Measurements from ENCODE around the gene PKD1.

PKD1 gene

DNA sequence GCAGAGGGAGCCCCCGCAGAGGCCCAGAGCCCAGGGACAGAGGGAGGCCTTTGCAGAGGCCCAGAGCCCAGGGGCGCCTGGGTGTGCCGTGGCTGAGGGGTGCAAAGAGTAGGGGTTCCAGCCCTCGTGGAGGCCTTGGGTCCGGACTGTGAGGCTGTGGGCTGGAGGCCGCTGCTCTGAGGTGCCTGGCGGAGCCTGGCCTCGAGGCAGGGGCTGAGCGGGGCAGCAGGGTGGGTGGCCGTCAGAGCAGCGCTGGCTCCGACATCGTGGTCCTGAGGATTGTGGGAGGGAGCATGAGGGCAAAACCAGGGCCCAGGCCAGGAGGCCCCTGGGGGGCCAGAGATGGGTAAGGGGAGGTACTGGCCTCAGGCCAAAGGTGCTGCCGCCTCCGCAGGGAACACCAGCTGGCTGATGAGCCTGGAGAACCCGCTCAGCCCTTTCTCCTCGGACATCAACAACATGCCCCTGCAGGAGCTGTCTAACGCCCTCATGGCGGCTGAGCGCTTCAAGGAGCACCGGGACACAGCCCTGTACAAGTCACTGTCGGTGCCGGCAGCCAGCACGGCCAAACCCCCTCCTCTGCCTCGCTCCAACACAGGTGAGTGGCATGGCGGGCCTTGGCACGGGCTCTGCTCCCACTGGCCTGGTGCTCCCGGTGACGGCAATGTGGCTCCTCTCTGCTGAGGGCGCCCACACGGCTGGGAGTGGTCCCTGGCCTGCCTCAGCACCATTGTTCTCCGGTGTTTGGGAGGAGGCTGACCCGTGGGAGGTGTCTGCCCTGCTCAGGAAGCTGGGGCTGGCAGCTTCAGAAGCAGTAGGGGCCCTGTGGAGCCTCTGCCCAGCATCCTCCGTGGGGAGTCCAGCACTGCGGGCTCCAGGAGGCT, 54.3 kb downstream of the PKD1 start:
- Histone ChIP-seq H3K36me3 (ENCODE audit: insufficient read depth, low read depth, low read length) (peaks cover 24% of the 10 kb centered on the region), H3K4me3 (ENCODE audit: low read length) (no peak overlapping the region), H3K9ac (ENCODE audit: low read depth, low read length) (no peak overlapping the region), H3K4me1 (ENCODE audit: insufficient read depth, low read length) (no peaks in the 10 kb centered on the region), H3K9me3 (ENCODE audit: insufficient read depth, low read depth, low read length) (no peaks in the 10 kb centered on the region), H3K27me3 (ENCODE audit: insufficient read depth, low read length) (no peaks in the 10 kb centered on the region), H3K27ac (ENCODE audit: low read length) (no peak overlapping the region)

DNA sequence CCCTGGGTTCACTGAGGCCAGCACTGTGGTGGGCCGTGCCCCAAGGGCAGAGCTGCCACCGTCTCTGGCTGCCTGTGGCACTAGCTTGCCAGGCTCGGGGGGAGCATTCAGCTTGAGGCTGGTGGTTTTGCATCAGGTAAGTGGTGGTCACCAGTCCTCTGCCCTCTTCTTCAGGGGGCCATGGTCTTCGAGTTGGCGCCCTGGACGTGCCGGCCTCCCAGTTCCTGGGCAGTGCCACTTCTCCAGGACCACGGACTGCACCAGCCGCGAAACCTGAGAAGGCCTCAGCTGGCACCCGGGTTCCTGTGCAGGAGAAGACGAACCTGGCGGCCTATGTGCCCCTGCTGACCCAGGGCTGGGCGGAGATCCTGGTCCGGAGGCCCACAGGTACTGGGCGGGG, 55.7 kb downstream of the PKD1 start:
- Histone ChIP-seq H3K4me1 (ENCODE audit: insufficient read depth, low read length) (no peaks in the 10 kb centered on the region), H3K27ac (ENCODE audit: low read length) (no peak overlapping the region), H3K36me3 (ENCODE audit: insufficient read depth, low read depth, low read length) (peaks cover 24% of the 10 kb centered on the region; the same call in 1 of the 2 replicates), H3K27me3 (ENCODE audit: insufficient read depth, low read length) (no peaks in the 10 kb centered on the region), H3K9me3 (ENCODE audit: insufficient read depth, low read depth, low read length) (no peaks in the 10 kb centered on the region), H3K4me3 (ENCODE audit: low read length) (no peak overlapping the region), H3K9ac (ENCODE audit: low read depth, low read length) (no peak overlapping the region)

DNA sequence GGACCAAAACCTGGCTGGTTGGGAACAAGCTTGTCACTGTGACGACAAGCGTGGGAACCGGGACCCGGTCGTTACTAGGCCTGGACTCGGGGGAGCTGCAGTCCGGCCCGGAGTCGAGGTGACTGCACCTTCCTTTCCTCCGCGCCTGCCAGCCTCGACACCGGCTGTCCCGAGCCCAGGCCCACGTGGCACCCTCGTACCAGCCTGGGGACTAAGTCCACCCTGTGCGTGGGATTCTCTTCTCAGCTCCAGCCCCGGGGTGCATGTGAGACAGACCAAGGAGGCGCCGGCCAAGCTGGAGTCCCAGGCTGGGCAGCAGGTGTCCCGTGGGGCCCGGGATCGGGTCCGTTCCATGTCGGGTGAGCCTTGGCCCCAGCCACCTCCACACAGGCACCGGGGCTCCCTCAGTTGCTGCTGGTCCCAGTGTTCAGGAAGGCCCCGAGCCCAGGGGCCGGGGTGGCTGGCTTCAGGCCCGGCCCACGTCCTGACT, 56.3 kb downstream of the PKD1 start:
- Histone ChIP-seq H3K36me3 (ENCODE audit: insufficient read depth, low read depth, low read length) (peaks cover 24% of the 10 kb centered on the region; the same call in 1 of the 2 replicates), H3K4me1 (ENCODE audit: insufficient read depth, low read length) (no peaks in the 10 kb centered on the region), H3K27ac (ENCODE audit: low read length) (no peak overlapping the region)

DNA sequence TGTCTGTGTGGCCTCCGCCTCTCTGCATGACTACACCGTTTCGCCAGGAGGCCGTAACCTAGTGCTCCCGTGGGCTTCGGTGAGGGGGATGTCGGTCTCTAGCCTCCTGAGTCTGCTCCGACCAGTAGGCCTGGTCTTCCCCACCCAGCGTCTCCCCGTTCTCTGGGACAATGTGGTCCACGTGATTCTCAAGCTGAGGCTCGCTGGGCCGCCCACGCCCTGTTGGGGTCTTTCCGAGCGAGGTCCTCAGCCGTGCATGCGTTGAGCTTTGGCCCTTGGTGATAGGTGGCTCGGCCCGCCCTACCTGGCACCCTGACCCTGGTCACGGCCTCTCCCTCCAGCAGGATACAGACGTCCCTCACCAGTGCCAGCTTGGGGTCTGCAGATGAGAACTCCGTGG, 57.0 kb downstream of the PKD1 start:
- Histone ChIP-seq H3K4me3 (ENCODE audit: low read length) (no peak overlapping the region), H3K9ac (ENCODE audit: low read depth, low read length) (no peak overlapping the region), H3K27ac (ENCODE audit: low read length) (no peak overlapping the region), H3K4me1 (ENCODE audit: insufficient read depth, low read length) (no peaks in the 10 kb centered on the region), H3K27me3 (ENCODE audit: insufficient read depth, low read length) (no peaks in the 10 kb centered on the region), H3K9me3 (ENCODE audit: insufficient read depth, low read depth, low read length) (no peaks in the 10 kb centered on the region), H3K36me3 (ENCODE audit: insufficient read depth, low read depth, low read length) (peaks cover 24% of the 10 kb centered on the region; the same call in 1 of the 2 replicates)

More for the DNA sequence above, 56.3 kb downstream of the PKD1 start:
- Histone ChIP-seq H3K4me3 (ENCODE audit: low read length) (no peak overlapping the region), H3K27me3 (ENCODE audit: insufficient read depth, low read length) (no peaks in the 10 kb centered on the region), H3K9ac (ENCODE audit: low read depth, low read length) (no peak overlapping the region), H3K9me3 (ENCODE audit: insufficient read depth, low read depth, low read length) (no peaks in the 10 kb centered on the region)

DNA sequence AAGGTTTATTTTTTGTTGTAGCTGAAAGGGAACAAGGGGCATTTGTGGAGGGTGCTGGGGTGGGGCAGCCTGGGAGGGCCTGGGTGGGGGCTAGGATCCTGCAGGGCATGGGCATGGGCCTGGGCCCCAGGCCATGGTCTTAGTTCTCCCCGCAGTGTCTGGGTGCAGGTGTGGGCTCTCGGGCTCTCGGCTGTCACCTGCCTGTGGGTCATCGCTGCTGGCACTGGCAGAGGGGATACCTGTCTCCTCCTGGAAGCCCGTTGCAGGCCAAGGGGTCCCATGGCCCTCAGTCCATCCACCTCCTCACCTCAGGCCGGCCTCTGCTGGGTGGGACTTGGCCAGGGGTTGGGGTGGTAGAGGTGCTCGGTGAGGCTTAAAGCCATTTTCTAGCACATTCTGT, 57.6 kb downstream of the PKD1 start:
- Histone ChIP-seq H3K36me3 (ENCODE audit: insufficient read depth, low read depth, low read length) (peaks cover 20% of the 10 kb centered on the region; the same call in 1 of the 2 replicates), H3K9me3 (ENCODE audit: insufficient read depth, low read depth, low read length) (no peaks in the 10 kb centered on the region), H3K4me1 (ENCODE audit: insufficient read depth, low read length) (no peaks in the 10 kb centered on the region), H3K9ac (ENCODE audit: low read depth, low read length) (no peak overlapping the region), H3K27me3 (ENCODE audit: insufficient read depth, low read length) (no peaks in the 10 kb centered on the region), H3K4me3 (ENCODE audit: low read length) (no peak overlapping the region), H3K27ac (ENCODE audit: low read length) (no peak overlapping the region)

DNA sequence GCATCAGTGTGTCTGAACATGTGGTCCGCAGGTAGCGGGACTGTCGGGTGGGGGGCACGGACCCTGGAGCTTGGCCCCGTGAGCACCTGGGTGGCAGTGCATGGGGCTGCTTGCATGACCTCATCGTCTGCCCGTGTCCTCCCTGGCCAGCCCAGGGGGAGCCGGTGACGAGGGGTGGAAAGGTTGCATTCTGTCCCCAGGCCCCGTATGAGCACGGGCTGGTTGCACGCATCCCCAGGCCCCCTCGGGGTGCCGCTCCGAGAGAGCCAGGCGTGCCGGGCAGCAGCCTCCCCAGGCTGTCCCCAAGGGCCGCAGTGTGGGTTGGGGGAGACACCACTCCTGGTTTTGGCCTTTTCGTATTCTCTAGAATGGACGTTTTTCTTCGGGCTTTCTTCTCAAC, 58.0 kb downstream of the PKD1 start:
- H3K36me3 ChIP-seq (ENCODE audit: insufficient read depth, low read depth, low read length): peaks cover 24% of the 10 kb centered on the region; the same call in 1 of the 2 replicates
- H3K9me3 ChIP-seq (ENCODE audit: insufficient read depth, low read depth, low read length): no peaks in the 10 kb centered on the region

DNA sequence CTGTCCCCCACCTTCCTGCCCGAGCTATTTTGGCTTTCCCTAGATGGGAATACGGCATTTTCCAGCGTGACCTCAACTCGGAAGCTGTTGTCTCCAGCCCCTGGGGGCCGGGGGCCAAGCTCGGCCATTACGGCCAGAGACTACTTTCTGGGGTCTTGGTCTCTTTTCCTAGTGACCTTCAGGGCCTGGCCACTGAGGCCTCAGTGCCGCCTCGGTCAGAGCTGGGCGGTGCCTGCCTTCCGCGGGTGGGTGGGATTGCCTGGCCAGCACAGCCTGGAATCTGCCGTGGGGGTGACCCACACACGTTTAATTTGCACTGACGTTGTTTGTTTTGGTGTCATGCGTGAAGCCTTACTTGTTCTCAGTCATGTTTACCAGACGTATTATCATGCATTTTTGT, 58.7 kb downstream of the PKD1 start:
- Histone ChIP-seq H3K4me1 (ENCODE audit: insufficient read depth, low read length) (no peaks in the 10 kb centered on the region), H3K4me3 (ENCODE audit: low read length) (no peak overlapping the region), H3K9ac (ENCODE audit: low read depth, low read length) (no peak overlapping the region), H3K27me3 (ENCODE audit: insufficient read depth, low read length) (no peaks in the 10 kb centered on the region), H3K36me3 (ENCODE audit: insufficient read depth, low read depth, low read length) (peaks cover 26% of the 10 kb centered on the region), H3K9me3 (ENCODE audit: insufficient read depth, low read depth, low read length) (no peaks in the 10 kb centered on the region), H3K27ac (ENCODE audit: low read length) (no peak overlapping the region)

More for the DNA sequence above, 58.0 kb downstream of the PKD1 start:
- Histone ChIP-seq H3K27ac (ENCODE audit: low read length) (no peak overlapping the region), H3K4me1 (ENCODE audit: insufficient read depth, low read length) (no peaks in the 10 kb centered on the region), H3K27me3 (ENCODE audit: insufficient read depth, low read length) (no peaks in the 10 kb centered on the region), H3K4me3 (ENCODE audit: low read length) (no peak overlapping the region), H3K9ac (ENCODE audit: low read depth, low read length) (no peak overlapping the region)

DNA sequence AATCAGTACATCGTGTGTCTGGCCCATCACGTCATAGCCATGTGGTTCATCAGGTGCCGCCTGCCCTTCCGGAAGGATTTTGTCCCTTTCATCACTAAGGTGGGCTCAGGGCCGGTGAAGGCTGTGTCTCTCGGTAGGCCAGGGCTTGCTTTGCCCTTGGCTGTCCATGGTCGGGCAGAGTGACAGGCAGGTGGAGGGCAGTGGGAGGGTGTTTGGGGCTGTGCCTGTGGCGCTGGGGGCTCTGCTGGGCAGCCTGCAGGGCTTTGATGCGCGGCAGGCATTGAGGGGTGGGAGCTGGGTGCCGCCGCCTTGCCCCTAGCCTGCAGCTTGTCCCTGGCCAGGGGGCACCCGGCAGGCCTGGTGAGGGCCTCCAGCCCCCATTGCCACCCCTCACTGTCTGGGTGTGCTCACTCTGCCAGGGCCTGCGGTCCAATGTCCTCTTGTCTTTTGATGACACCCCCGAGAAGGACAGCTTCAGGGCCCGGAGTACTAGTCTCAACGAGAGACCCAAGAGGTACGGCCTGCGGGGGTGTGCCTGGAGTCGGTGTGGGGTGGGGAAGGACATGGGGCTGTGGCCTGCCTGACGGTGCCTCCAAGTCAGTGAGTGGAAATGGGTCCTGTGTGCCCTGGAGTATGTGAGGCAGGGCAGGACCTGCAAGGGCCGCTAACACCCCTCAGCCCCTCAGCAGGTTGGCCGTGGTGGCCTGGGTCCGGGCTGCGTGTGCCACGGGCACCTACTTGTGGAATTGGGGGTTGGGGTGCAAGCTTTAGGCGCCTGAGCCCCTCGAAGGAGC, 59.4 kb downstream of the PKD1 start:
- H3K4me3 ChIP-seq (ENCODE audit: low read length): no peak overlapping the region
- H3K4me1 ChIP-seq (ENCODE audit: insufficient read depth, low read length): no peaks in the 10 kb centered on the region
- no peak overlapping the region for H3K27ac ChIP-seq (ENCODE audit: low read length)
- H3K9ac ChIP-seq (ENCODE audit: low read depth, low read length): no peak overlapping the region
- H3K9me3 ChIP-seq (ENCODE audit: insufficient read depth, low read depth, low read length): no peaks in the 10 kb centered on the region
- H3K27me3 ChIP-seq (ENCODE audit: insufficient read depth, low read length): no peaks in the 10 kb centered on the region
- H3K36me3 ChIP-seq (ENCODE audit: insufficient read depth, low read depth, low read length): peaks cover 23% of the 10 kb centered on the region

DNA sequence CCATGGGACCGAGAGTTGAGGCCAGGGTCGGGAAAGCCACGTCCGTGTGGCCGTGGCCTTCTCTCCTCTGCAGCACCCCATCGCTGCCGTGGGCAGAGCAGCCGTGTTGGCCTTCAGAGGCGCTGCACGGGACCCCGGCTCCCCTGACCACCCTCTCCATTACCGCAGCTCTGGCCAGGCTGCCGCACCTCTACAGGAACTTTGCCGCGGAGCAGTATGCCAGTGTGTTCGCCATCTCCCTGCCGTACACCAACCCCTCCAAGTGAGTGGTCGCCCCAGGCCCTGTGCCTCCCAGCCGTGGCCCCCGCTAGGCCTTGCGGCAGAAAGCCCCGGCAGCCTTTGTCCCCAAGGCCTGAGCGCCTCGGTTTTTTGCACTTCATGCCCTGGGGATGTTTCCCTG, 60.1 kb downstream of the PKD1 start:
- H3K9me3 ChIP-seq (ENCODE audit: insufficient read depth, low read depth, low read length): no peaks in the 10 kb centered on the region
- no peak overlapping the region for H3K27ac ChIP-seq (ENCODE audit: low read length)
- H3K9ac ChIP-seq (ENCODE audit: low read depth, low read length): no peak overlapping the region
- no peak overlapping the region for H3K4me3 ChIP-seq (ENCODE audit: low read length)
- no peaks in the 10 kb centered on the region for H3K4me1 ChIP-seq (ENCODE audit: insufficient read depth, low read length)
- no peaks in the 10 kb centered on the region for H3K27me3 ChIP-seq (ENCODE audit: insufficient read depth, low read length)
- H3K36me3 ChIP-seq (ENCODE audit: insufficient read depth, low read depth, low read length): peaks cover 22% of the 10 kb centered on the region; the same call in 1 of the 2 replicates

DNA sequence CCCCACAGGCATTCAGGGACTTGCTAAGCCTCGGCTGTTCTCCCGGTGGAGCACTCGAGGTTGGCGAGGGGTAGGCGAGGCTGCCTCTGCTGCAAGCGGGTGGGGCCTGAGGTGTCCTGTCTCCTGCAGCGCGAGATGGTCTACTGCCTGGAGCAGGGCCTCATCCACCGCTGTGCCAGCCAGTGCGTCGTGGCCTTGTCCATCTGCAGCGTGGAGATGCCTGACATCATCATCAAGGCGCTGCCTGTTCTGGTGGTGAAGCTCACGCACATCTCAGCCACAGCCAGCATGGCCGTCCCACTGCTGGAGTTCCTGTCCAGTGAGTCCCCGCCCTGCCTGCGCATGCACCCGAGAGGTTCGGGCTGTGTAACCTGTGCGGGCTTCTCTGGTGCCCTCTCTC, 61.6 kb downstream of the PKD1 start:
- Histone ChIP-seq H3K9ac (ENCODE audit: low read depth, low read length) (no peak overlapping the region), H3K36me3 (ENCODE audit: insufficient read depth, low read depth, low read length) (peaks cover 21% of the 10 kb centered on the region), H3K4me1 (ENCODE audit: insufficient read depth, low read length) (no peaks in the 10 kb centered on the region)

DNA sequence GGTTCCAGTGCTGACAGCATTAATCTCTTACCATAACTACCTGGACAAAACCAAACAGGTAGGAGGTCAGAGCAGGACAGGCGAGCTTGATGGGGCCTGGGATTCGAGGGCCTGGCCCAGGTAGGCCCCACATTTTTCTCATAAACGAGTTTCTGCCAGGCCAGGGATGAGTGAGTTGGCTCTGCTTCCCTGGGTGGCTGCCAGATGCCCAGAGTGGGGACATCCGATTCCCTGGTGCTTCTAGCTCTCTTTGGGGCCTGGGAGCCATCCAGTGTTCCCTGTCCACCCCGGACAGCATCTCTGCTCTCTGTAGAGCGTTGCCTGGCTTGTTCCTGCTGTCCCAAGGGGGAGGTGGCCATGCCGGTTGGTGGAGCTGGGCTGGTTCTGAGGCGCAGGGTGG, 62.8 kb downstream of the PKD1 start:
- no peaks in the 10 kb centered on the region for H3K4me1 ChIP-seq (ENCODE audit: insufficient read depth, low read length)
- no peak overlapping the region for H3K4me3 ChIP-seq (ENCODE audit: low read length)
- no peaks in the 10 kb centered on the region for H3K9me3 ChIP-seq (ENCODE audit: insufficient read depth, low read depth, low read length)
- no peak overlapping the region for H3K9ac ChIP-seq (ENCODE audit: low read depth, low read length)
- no peak overlapping the region for H3K27ac ChIP-seq (ENCODE audit: low read length)
- H3K27me3 ChIP-seq (ENCODE audit: insufficient read depth, low read length): no peaks in the 10 kb centered on the region
- H3K36me3 ChIP-seq (ENCODE audit: insufficient read depth, low read depth, low read length): peaks cover 24% of the 10 kb centered on the region

More for the DNA sequence above, 61.6 kb downstream of the PKD1 start:
- no peaks in the 10 kb centered on the region for H3K27me3 ChIP-seq (ENCODE audit: insufficient read depth, low read length)
- no peak overlapping the region for H3K4me3 ChIP-seq (ENCODE audit: low read length)
- no peak overlapping the region for H3K27ac ChIP-seq (ENCODE audit: low read length)
- H3K9me3 ChIP-seq (ENCODE audit: insufficient read depth, low read depth, low read length): no peaks in the 10 kb centered on the region
